Stimulated activated CD8-positive, alpha-beta memory T cell treated with anti-CD3 and anti-CD28 coated beads, Interleukin-7, amount 100 ng/mL, for 48 hours (primary cell): Measurements from ENCODE around the gene ZNF563.
"Not testable (repeated sequence)": the region's sequence is repeated elsewhere in the genome, so short reads cannot be mapped to it uniquely, and the experiment has no call there.

ENCODE experiments used
- DNase-seq, 2 donors: peaks; one replicate each; pipeline ENCODE4 v3.0.0-alpha.2; 2020; ENCODE audit warnings: low read depth in 1 of 2; ENCODE audit errors: extremely low read depth in 1 of 2

Gene ZNF563

GRCh38 chr19:12333162-12334159, at the start of gene ZNF563:
Gene ZNF563 (minus strand): TSS chr19:12333633. CDS start chr19:12333482, 151 bp downstream.
- DNase-seq, result peak; percentile 90 to 98

GRCh38 chr19:12380444-12380737, 47.0 kb upstream of the ZNF563 start:
- no peak for DNase-seq

DNA sequence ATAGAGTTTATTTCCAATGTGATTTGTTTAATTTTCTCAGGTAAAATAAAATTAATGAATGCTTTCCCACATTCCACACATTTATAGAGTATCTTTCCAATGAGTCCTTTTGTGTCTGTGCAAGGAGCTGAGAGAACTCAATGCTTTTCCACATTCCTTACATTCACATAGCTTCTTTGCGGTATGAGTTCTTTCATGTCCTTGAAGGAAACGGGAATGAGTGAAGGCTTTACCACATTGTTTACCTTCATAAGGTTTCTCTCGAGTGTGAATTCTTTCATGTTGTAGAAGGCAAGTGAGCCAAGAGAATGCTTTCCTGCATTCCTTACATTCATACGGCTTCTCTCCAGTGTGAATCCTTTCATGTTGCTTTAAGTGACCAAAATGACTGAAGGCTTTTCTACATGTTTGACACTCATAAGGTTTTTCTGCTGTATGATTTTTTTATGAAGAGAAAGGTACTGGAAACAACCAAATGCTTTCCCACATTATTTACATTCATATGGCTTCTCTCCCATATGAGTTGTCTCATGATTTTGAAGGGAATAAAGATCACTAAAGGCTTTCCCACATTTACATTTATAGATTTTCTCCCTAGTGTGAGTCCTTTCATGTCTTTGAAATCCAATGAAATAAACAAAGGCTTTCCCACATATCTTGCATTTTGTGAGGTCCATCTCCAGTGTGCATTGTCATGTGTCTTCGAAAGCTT, 46.5 kb upstream of the ZNF563 start:
- DNase-seq, result no peak

DNA sequence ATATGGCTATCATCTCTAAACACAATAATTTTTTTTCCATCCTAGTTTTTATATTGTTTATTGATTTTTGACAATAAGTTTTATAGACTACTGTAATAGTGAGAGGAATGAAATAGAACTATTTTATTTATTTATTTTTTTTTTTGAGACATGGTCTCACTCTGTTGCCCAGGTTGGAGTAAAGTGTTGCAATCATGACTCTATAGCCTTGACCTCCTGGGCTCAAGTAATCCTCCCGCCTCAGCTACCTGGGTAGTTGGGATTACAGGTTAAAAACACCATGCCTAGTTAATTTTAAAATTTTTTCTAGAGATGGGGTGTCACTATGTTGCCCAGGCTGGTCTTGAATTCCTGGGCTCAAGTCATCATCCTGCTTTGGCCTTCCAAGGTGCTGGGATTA, 40.6 kb upstream of the ZNF563 start:
- DNase-seq, result no peak

DNA sequence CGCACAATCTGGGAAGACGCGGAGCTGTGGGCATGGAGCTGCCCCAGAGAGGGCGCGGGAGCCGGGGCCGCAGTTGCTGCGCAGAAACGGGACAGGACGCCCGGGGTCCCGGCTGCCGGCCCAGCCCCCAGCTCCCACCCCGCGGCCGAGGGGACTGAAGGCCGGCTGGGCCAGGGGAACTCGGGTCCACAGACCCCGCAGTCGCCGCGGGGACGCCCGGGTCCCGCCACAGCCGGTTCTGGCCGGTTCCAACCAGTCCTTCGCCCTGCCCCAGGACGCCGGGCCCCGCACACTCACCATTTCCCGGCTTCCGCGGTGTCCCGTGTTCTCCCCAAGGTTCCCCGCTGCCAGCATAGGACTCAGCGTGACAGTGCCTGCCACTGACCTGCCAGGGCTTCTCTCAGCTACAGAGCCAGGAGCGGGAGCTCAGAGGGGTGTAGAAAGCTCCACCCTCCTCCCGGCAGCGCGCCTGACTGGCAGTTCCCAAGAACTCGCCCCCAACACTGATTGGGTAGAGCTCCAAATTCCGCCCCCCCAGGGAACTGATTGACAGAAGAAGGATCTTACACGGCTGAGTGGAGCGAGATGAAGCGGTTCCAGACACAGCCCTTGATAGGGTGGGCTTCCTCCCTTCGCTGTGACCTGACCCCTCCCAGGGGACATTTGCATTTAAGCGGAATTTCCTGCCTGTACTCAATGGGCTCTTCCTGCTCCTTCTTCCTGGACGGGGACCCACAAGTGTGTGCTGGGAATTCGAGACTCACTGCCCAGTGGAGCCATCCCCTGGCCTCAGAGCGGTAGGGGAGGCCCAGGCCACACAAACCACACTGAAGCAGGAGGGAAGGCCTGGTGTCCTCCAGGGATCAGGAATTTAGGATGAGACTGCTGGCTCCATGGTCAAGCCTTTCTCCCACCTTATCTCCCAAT, 32.1 kb upstream of the ZNF563 start, which contains the start of gene ZNF442:
ZNF442 (minus strand) TSS at position 448 of the 927 bp plus-strand sequence. CDS start 2,052 bp downstream, outside the sequence.
- DNase-seq, result peak; percentile 64 to 90

- no peak for DNase-seq
These were observed 31.2 kb upstream of the ZNF563 start for GRCh38 chr19:12364391-12365235.

GRCh38 chr19:12362236-12362635, 28.8 kb upstream of the ZNF563 start:
- not testable (repeated sequence) for DNase-seq

GRCh38 chr19:12353375-12353774, 19.9 kb upstream of the ZNF563 start:
- DNase-seq, result no peak

DNA sequence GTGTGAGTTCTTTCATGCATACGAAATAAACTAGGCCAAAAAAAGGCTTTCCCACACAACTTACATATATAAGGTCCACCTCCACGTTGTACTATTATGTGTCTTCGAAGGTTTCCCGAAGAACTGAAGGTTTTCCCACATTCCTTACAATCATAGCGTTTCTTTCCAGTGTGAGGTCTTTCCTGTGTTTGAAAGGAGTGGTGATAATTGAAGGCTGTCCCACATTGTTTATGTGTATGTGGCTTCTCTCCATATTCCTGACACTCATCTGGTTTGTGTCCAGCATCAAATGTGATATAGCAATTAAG, 17.4 kb upstream of the ZNF563 start:
- DNase-seq, result no peak

- DNase-seq, result no peak
These were observed 16.9 kb upstream of the ZNF563 start for GRCh38 chr19:12350185-12350889.

- no peak for DNase-seq
These were observed 13.5 kb upstream of the ZNF563 start for GRCh38 chr19:12346896-12347295.

DNA sequence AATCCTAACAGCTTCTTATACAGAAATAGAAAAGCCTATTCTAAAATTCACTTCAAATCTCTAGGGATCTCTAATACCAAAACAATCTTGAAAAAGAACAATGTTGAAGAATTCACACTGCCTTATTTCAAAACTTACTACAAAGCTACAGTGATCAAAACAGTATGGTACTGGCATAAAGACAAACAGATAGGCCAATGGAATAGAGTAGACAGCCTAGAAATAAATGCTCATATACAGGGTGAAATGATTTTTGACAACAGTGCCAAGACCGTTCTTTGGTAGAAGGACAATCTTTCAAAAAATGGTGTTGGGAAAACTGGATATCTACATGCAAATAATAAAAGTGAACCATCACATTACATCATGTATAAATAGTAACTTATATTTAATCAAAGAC, 11.8 kb upstream of the ZNF563 start:
- no peak for DNase-seq

- DNase-seq, result peak; percentile 46 to 89
These were observed 2.1 kb downstream of the ZNF563 start for GRCh38 chr19:12331211-12331941.

GRCh38 chr19:12330340-12330739, 3.1 kb downstream of the ZNF563 start:
- no peak for DNase-seq

GRCh38 chr19:12325690-12326089, 7.7 kb downstream of the ZNF563 start:
- no peak for DNase-seq

GRCh38 chr19:12318782-12319413, 14.5 kb downstream of the ZNF563 start:
- no peak for DNase-seq

GRCh38 chr19:12314553-12314952, 18.9 kb downstream of the ZNF563 start:
- no peak for DNase-seq

DNA sequence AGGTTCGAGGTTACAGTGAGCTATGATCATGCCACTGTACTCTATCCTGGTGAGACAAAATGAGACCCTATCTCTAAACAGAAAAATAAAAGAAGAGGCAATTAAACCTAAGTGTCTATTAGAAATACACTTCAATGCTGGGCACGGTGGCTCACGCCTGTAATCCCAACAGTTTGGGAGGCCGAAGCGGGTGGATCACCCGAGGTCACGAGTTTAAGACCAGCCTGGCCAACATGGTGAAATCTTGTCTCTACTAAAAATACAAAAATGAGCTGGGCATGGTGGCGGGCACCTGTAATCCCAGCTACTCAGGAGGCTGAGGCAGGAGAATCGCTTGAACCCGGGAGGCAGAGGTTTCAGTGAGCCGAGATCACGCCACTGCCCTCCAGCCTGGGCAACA, 24.5 kb downstream of the ZNF563 start:
- DNase-seq, result not testable (repeated sequence)
